HEK293T (cell line): ENCODE measurements around the gene MYLK2.
A peak's percentile ranks its signal among the peaks of the same experiment; 100 is the strongest.

Experiments
- CTCF ChIA-PET: fragments of 350-600 bp; formaldehyde crosslinking; extraction: SDS; loops from one replicate; lab custom pipeline; 2021; ENCODE audit warnings: antibody characterized with exemption, inconsistent platforms; lab: Yijun Ruan, JAX
- POLR2A ChIA-PET: fragments of 350-600 bp; formaldehyde crosslinking; extraction: SDS; loops from one replicate; lab custom pipeline; 2020; ENCODE audit warnings: antibody characterized with exemption, inconsistent platforms; lab: Yijun Ruan, JAX
- DNase-seq: peaks from one replicate; pipeline ENCODE4 v3.0.0; 2012; ENCODE audit warnings: mixed read lengths; ENCODE audit errors: extremely low spot score
- ARNT ChIP-seq: fragments of 450-650 bp; IDR thresholded peaks from 2 replicates; pipeline ENCODE4 v1.6.1; 2017; ENCODE audit warnings: mild to moderate bottlenecking
- BHLHE40 ChIP-seq: fragments of 450-650 bp; IDR thresholded peaks from 2 replicates; pipeline ENCODE4 v1.6.1; 2016; ENCODE audit warnings: mild to moderate bottlenecking, moderate library complexity, borderline replicate concordance
- CTBP1 ChIP-seq: fragments of 450-650 bp; IDR thresholded peaks from 2 replicates; pipeline ENCODE4 v1.6.1; 2016; ENCODE audit warnings: borderline replicate concordance
- ELF4 ChIP-seq: fragments of 450-650 bp; IDR thresholded peaks from 2 replicates; pipeline ENCODE4 v1.6.1; 2017; ENCODE audit warnings: antibody characterized with exemption
- FOXA1 ChIP-seq: fragments of 450-650 bp; IDR thresholded peaks from 2 replicates; pipeline ENCODE4 v1.6.1; 2016; ENCODE audit warnings: mild to moderate bottlenecking
- FOXK2 ChIP-seq: fragments of 450-650 bp; IDR thresholded peaks from 2 replicates; pipeline ENCODE4 v1.6.1; 2016; ENCODE audit warnings: mild to moderate bottlenecking
- FOXM1 ChIP-seq: fragments of 450-650 bp; IDR thresholded peaks from 2 replicates; pipeline ENCODE4 v1.6.1; 2017; ENCODE audit warnings: mild to moderate bottlenecking, borderline replicate concordance
- HDGF ChIP-seq: fragments of 450-650 bp; IDR thresholded peaks from 2 replicates; pipeline ENCODE4 v1.6.1; 2017; ENCODE audit warnings: antibody characterized with exemption, borderline replicate concordance
- L3MBTL2 ChIP-seq: fragments of 450-650 bp; conservative IDR thresholded peaks from 2 replicates; pipeline ENCODE4 v1.6.1; 2016; ENCODE audit warnings: mild to moderate bottlenecking
- LEF1 ChIP-seq: fragments of 450-650 bp; IDR thresholded peaks from 2 replicates; pipeline ENCODE4 v1.6.1; 2017; ENCODE audit warnings: mild to moderate bottlenecking, borderline replicate concordance
- NFRKB ChIP-seq: fragments of 450-650 bp; IDR thresholded peaks from 2 replicates; pipeline ENCODE4 v1.6.1; 2016; ENCODE audit warnings: mild to moderate bottlenecking, moderate library complexity
- SP1 ChIP-seq: fragments of 450-650 bp; IDR thresholded peaks from 2 replicates; pipeline ENCODE4 v1.6.1; 2017
- SUZ12 ChIP-seq: fragments of 450-650 bp; IDR thresholded peaks from 2 replicates; pipeline ENCODE4 v1.6.1; 2016; ENCODE audit warnings: mild to moderate bottlenecking
- TARDBP ChIP-seq: fragments of 450-650 bp; IDR thresholded peaks from 2 replicates; pipeline ENCODE4 v1.6.1; 2016
- ZNF384 ChIP-seq: fragments of 450-650 bp; IDR thresholded peaks from 2 replicates; pipeline ENCODE4 v1.6.1; 2016
- TF ChIP-seq, protein P1 (sequence below): fragments of 450-650 bp; IDR thresholded peaks from 2 replicates; pipeline ENCODE4 v1.6.1; 2016

Gene MYLK2

DNA sequence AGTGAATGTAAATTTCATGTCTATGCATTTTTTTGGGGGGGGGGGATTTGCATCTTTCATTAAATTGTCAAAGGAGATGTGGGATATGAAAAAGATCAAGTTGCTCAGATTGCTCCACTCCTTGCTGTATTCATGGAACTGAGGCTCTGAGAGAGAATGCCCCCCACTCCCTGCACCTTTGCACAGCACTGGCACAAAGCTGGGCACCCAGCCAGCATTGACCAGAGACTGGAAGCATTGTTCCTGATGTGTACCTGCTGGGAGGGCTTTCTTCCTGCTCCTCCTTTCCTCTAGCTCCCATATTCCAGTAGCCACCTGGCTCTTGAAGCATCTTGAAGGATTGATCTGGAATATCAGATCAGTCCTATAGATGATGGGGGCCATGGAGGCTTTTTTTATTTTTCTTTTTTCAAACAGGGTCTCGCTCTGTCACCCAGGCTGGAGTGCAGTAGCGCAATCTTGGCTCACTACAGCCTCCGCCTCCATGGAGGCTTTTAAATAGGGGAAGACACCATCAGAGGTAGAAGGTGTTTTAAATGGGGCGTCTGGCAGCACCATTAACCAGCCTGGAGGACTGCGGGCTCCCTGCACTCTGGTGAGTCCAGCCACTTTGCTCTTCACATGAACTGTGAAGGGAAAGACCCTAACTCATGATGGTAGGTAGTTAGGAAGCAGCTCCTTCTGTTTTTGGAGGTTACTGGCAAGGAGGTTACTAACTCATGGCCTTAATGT is 40.3 kb downstream of the MYLK2 start:
- TF ChIP-seq FOXK2 (no peak), L3MBTL2 (no peak), HDGF (no peak), FOXA1 (no peak)
- DNase-seq = no peak
- ChIA-PET POLR2A (interaction anchor here (1.4 to 1.8 kb wide), 2 partner anchors 10 to 92 kb away, joined by 5 to 7 read pairs; partner anchors contain the start of genes DUSP15, PDRG1 and TTLL9), CTCF (interaction anchor here (1.1 to 1.5 kb wide), 2 partner anchors 13 to 172 kb away, joined by 3 to 4 read pairs; no protein-coding TSS in a partner anchor)

DNA sequence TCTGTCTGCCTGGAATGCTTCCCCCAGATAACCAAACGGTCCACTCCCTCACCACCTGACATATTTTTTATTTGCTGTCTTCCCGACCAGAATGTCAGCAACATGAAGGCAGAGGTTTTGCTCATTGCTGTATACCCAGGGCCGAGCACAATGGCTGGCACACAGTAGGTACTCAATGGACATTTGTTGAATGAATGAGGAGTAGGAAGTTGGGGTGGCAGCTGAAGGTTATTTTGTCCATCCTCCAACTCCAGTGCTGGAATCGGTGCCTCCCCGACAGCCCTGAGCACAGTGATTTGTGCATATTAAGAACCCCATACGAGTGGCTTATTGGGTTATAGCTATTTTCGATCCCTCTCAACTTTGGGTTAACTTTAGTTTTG is 40.8 kb downstream of the MYLK2 start:
- DNase-seq = no peak
- TF ChIP-seq FOXK2 (no peak), TARDBP (no peak), HDGF (no peak), CTBP1 (no peak), FOXA1 (no peak), NFRKB (no peak), SUZ12 (no peak), FOXM1 (no peak)
- TF ChIP-seq, protein P1, sequence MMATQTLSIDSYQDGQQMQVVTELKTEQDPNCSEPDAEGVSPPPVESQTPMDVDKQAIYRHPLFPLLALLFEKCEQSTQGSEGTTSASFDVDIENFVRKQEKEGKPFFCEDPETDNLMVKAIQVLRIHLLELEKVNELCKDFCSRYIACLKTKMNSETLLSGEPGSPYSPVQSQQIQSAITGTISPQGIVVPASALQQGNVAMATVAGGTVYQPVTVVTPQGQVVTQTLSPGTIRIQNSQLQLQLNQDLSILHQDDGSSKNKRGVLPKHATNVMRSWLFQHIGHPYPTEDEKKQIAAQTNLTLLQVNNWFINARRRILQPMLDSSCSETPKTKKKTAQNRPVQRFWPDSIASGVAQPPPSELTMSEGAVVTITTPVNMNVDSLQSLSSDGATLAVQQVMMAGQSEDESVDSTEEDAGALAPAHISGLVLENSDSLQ = no peak
- CTCF ChIA-PET = interaction anchor here (1.0 to 1.5 kb wide), 3 partner anchors 13 to 172 kb away, joined by 3 to 4 read pairs (median 3); no protein-coding TSS in a partner anchor
- POLR2A ChIA-PET = interaction anchor here (1.4 to 1.8 kb wide), 2 partner anchors 10 to 92 kb away, joined by 5 to 7 read pairs; partner anchors contain the start of genes DUSP15, PDRG1 and TTLL9

DNA sequence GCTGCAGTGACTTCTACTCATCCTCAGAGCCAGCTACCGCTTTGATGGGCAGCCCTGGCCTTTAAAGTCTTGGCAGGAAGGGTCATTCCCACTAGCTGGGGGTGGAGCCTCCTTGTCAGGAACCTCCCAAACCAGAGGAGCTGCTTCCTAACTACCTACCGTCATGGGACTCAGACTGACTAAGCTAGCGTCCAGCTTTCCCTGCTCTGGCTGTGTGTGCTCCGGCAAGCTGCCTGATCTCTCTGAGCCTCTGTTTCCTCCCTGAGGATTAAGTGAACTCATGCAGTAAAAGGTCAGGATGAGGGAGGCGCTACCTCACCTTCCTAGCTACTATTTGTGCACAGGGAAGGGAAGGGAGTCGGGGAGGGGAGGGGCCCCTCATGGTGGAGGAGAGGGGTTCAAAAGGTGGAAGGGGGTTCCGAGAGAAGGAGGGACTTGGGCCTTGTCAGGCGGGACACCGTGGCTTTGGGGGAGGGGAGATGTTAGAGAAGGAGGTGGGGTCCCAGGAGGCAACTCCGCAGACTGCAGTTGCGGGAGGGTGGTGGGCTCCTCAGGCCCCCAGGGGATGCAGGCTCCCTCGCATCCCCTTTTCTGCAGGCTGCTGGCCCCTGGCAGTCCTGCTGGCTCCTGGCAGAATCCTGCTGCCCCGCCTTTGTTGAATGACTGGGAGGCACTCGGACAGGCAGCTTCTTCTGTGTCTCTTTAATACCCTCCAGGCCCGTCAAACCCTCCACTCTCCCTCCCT is 41.4 kb downstream of the MYLK2 start:
- no peak for DNase-seq
- ChIA-PET POLR2A (interaction anchor here (0.7 to 1.8 kb wide), 3 partner anchors 9 to 91 kb away, joined by 3 to 7 read pairs (median 5); partner anchors contain the start of genes DUSP15, PDRG1 and TTLL9), CTCF (interaction anchor here (1.0 to 1.5 kb wide), 3 partner anchors 14 to 171 kb away, joined by 3 to 4 read pairs (median 3); no protein-coding TSS in a partner anchor)
- TF ChIP-seq ELF4 = no peak
- no peak for TF ChIP-seq LEF1
- no peak for TF ChIP-seq SP1
- TF ChIP-seq, protein P1 = no peak
- no peak for TF ChIP-seq ARNT
- no peak for TF ChIP-seq SUZ12
- TF ChIP-seq NFRKB = no peak
- TF ChIP-seq ZNF384 = no peak
- no peak for TF ChIP-seq FOXK2
- no peak for TF ChIP-seq L3MBTL2
- TF ChIP-seq BHLHE40 = no peak

DNA sequence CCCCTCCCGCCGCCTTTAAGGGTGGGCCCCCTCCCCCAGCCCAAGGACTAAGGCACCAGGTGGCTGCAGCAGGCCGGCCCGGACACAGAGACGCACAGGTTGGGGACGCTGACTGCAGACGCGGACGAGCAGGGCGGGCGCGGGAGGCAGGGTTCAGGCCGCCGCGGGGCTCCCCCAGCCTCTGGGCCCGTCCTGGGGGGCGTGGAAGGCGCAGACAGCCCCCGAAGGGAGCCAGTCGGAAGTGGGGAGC is 41.9 kb downstream of the MYLK2 start:
- CTCF ChIA-PET = interaction anchor here (1.0 kb wide), 1 partner anchor 38 kb away, joined by 3 read pairs; no protein-coding TSS in a partner anchor

DNA sequence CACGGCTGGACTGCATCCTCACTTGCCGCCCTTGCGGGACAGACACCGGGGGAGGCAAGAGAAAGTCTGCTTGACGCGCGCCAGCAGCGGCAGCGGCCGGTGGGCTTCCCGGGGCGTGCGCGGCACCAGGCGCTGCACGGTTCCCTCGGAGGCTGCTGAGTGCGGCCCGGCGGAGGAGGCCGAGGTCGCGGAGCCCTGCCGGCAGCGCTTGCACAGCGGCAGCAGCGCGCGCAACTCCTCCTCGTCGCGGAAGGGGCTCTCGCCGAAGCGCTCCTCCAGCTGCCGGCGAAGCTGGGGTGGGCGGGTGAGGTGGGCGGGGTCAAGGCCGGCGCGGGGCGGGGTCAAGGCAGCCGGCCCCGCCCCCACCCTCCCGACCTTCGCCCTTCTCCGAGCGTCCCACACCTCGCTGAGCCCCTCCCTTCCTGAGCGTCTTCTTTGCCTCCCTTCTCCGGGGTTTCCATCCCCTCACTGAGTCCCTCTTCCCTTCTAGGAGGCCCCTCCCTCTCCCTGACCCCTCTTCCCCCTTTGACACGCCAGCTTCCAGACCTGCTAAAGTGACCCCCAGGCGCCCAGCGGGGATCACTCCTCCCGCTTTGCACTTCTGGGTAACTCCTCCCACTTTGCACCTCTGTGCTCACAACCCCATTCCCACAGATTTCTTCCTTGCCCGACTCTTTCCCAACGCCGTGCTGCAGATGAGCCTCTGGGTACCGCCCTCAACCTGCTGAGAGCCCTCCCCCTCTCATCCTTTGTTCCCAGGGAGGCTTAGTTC is 42.4 kb downstream of the MYLK2 start:
- TF ChIP-seq HDGF (no peak), TARDBP (no peak), ELF4 (no peak), LEF1 (no peak), CTBP1 (no peak), SP1 (no peak), FOXM1 (no peak), BHLHE40 (no peak), FOXK2 (no peak)
- TF ChIP-seq, protein P1 = no peak
- ChIA-PET POLR2A (no interaction called here), CTCF (no interaction called here)
- peak; percentile 94 for DNase-seq

More for the DNA sequence above, 41.9 kb downstream of the MYLK2 start:
- TF ChIP-seq, protein P1 = no peak
- no peak for TF ChIP-seq FOXM1
- TF ChIP-seq ELF4 = no peak
- no peak for TF ChIP-seq FOXK2
- TF ChIP-seq L3MBTL2 = no peak
- TF ChIP-seq ARNT = no peak
- no peak for TF ChIP-seq FOXA1
- no peak for TF ChIP-seq ZNF384
- no peak for TF ChIP-seq HDGF
- TF ChIP-seq SUZ12 = no peak
- TF ChIP-seq LEF1 = no peak
- TF ChIP-seq SP1 = no peak
- no peak for TF ChIP-seq CTBP1
- TF ChIP-seq NFRKB = no peak
- no peak for TF ChIP-seq TARDBP
- POLR2A ChIA-PET = interaction anchor here (1.4 to 1.8 kb wide), 2 partner anchors 9 to 91 kb away, joined by 5 to 7 read pairs; partner anchors contain the start of genes DUSP15, PDRG1 and TTLL9
- no peak for DNase-seq
